GM21576 (cell line): ENCODE measurements around the gene LCN15.
"Not testable (repeated sequence)": the region's sequence is repeated elsewhere in the genome, so short reads cannot be mapped to it uniquely, and the experiment has no call there.

Experiments
- ATAC-seq: cut with Tn5 transposase; IDR thresholded peaks from one replicate; pipeline ENCODE4 v1.9.1; 2021; ENCODE audit warnings: mild to moderate bottlenecking, moderate library complexity; ENCODE audit not compliant: unreplicated experiment

LCN15 gene

DNA sequence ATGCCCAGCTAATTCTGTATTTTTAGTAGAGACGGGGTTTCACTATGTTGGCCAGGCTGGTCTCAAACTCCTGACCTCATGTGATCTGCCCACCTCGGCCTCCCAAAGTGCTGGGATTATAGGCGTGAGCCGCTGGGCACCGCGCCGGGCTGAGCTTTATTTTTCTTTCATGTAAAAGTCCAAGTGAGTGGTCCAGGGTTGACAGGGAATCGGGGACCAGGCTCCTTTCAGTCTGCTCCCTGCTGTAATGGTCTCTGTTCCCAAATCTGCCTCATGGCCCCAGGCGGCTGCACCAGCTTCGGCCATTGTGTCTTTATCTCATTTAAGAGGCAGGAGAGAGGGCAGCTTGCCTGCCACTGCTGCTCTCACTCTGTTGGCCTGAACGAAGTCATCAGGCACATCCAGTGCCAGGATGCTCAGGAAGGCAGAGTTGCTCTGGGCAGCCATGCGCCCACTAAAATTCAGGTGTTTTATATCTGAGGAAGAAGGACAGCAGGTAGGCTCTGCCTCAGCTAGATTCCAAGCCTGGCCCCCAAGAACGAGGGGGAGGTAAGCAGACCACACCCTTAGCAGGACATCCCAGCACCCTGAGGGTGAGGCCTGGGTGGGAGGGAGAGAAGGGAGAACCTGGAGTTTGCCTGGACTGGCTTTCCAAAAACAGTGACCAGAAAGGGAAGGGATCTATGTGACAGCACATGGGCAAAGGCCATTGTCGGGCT is 30.1 kb upstream of the LCN15 start:
- no peak for ATAC-seq

DNA sequence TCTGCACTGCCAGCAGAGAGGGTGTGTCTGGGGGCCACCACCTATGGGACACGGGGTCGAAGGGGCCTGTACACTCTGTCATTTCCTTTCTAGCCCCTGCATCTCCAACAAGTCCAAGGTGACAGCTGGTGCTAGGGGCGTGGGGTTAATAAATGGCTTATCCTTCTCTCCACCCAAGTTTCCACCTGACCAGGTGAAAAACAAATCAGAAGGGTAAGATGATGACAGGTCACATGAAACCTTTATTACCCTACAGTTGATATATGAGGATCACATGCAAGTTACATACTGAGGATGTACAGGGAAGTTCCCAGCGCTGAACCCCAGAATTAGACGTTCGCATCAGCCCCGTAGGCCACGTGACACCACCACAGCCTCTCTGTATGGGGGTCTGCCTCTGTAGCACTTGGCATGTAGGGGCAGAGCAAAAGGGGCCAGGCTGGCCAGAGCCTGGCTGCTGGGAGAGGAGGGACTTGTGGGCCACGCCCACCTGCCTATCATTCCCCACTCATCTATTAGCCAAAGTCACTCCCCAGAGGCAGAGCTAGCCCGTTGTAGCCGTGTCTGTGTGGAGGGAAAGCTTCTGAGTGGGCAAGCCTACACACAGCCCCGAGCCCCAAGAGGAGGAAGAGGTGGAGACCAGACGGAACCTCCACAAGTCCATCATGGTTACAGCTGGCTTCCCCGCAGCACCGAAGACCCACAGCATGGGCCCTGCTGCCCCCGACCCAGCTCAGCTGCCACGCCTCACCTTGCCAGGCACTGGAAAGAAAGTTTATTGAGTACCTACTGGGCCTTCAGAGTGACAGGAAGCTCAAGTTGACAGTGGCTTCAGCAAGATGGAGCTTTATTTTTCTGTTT is 29.0 kb upstream of the LCN15 start:
- no peak for ATAC-seq

DNA sequence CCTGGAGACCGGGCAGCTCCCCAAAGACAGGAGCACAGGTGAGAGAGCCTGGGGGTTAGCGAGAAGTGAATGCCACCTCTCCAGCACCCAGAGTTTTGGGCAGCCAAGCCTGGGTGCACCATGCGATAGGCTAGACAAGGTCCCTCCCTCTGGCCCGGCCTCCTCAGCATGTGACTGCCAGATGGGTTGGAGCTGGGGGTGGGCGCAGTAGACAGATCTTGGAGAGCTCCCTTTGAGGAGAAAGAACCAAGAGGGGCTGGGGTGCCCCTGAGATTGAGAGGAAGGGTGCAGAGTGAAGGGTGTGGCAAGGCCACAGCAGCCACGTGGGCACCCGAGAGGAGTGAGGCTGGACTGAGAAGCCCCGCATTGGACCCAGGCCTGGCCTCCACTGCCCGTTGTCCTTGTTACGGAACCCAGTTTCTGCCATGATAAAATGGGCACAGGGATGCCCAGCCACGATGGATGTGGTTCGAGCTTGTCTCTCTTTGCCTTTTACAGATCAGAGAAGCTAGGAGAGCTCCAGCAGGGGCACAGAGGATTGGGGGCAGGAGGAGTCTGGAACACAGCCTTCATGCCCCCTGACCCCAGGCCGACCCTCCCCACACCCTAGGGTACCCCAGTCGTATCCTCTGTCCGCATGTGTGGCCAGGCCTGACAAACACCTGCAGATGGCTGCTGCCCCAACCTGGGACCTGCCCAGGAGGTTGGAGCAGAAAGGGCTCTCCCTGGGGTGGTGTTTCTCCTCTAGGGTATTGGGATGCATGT is 28.2 kb upstream of the LCN15 start:
- ATAC-seq: no peak

DNA sequence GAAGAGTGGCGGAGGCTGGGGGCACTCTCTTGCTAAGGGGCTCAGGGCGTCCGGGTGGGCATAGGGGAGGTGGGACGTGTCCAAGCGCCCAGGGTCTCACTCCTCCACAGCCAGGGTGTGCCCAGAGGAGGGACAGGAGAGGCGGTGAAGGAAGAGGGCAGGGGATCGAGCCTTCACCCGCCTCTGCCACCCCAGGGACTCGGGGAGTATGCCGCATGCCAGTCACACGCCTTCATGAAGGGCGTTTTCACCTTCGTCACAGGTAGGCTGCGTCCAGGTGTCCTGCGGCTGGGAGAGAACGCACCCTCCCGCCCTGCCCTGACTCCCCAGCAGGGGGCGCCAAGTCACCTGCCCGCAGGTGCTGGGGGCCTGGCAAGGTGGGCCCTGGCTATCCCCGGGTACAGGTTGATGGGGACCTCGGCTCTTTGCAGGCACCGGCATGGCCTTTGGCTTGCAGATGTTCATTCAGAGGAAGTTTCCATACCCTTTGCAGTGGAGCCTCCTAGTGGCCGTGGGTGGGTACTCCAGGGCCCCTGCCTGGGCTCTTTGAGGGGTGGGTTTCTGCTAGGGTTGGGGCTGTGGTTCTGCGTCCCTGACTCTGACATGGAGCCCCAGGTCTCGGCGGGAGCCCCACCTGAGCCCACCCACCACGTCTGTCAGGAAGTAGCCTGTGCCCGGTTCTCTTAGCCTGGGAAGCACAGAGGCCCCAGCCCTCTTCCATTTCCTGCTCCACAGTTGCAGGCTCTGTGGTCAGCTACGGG is 27.4 kb upstream of the LCN15 start:
- ATAC-seq: peak; percentile 25

DNA sequence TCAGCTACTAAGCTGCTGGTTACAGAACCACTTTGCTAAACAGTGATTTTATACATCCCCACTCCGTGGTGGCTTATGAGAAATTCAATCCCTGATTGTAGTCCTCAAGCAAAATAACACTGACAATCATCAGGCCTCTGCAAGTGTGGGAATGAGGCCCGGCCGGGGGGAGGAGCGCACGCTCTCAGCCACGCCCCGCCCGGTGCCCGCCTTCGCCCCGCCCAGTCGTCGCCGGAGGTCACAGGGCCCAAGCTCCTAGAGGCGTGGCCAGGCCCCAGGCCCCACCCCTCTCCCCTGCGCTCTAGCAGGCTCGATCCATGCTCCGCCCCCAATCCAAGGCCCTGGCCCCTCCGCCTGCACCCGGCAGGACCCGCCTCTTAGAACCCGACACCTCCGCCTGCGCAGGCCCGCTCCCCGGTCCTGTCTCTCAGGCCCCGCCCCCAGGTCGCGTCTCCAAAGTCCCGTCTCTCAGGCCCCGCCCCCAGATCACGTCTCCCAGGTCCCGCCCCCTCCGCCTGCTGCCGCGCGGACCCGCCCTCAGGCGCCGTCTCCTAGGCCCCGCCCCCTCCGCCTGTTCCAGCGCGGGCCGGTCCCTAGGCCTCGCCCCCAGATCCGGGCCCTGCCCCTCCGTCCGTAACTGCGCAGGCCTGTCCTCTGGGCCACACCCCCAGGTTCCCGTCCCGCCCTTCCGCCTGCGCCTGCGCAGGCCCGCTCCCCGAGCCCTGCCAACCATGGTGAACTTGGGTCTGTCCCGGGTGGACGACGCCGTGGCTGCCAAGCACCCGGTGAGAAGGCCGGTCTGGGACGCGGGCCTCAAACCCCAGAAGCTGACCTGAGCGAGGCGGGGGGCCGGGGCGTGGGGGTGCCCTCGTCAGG is 26.6 kb upstream of the LCN15 start, which contains the start of gene TMEM141:
TSS of gene TMEM141 (plus strand) at position 705 of the 876 bp plus-strand sequence. CDS start at position 732, 27 bp downstream.
- ATAC-seq: peak; percentile 79

DNA sequence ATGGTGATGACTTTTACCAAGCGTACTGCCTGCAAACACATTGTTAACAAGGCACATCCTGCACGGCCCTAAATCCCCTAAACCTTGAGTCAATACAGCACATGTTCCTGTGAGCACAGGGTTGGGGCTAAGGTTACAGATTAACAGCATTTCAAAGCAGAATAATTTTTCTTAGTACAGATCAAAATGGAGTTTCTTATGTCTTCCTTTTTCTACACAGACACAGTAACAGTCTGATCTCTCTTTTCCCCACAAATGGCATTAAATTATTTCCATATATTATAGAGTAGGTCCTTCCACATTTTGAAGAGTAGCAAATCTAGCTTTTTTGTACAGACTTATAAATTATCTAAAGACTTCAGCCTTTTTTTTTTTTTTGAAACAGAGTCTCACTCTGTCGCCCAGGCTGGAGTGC is 25.2 kb upstream of the LCN15 start:
- ATAC-seq: no peak

DNA sequence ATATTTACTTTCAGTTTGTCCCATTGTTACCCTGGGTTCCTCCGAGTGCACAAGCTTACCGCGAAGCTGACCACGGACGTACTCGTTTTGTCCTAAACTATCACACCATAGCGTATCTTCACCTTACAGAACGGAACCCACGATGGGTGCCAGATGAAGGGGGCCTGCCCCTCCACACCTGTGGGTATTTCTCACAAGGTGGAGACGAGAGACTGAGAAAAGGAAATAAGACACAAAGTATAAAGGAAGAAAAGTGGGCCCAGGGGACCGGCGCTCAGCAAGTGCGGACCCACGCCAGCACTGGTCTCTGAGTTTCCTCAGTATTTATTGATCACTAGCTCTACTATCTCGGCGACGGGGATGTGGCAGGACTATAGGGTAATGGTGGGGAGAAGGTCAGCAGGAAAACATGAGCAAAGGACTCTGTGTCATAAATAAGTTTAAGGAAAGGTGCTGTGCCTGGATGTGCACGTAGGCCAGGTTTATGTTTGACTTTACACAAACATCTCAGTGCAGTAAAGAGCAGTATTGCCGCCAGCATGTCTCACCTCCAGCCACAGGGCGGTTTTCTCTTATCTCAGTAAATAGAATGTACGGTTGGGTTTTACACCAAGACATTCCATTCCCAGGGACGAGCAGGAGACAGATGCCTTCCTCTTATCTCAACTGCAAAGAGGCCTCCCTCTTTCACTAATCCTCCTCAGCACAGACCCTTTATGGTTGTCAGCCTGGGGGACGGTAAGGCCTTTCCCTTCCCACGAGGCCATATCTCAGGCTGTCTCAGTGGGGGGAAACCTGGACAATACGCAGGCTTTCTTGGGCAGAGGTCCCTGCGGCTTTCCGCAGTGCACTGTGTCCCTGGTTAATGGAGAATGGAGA is 24.6 kb upstream of the LCN15 start:
- not testable (repeated sequence) for ATAC-seq

DNA sequence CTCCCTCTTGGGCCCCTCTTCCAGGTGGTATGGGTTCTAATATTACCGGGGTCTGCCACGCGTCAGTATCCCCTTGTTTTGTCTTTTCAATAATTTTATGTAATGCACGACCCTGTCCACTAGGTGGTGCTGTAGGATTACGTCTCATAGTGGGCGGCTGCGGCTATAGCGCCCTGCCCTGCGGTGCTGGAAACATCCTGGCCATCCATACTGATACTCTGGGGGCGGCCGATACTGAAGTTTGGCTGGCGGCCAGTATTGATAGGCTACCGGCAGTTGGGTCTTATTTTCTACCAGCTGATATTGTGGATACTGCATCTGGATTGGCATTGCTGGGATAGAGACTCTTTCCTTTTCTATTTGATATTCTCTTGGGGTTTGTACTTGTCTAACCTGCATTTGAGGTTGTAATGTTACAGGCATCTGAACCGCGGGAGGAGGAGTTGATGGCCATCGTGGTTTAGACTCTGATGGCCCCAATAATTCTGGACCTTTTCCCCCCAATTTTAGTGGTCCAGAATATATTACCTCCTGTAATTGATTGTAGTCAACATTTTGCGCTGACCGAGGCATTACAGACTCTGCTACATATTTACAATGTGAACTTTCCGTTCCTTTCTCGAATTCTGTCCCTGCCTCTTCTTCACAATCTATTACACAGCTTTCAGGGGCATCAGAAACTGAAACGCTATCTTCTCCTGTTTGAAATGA is 23.5 kb upstream of the LCN15 start:
- ATAC-seq: no peak

DNA sequence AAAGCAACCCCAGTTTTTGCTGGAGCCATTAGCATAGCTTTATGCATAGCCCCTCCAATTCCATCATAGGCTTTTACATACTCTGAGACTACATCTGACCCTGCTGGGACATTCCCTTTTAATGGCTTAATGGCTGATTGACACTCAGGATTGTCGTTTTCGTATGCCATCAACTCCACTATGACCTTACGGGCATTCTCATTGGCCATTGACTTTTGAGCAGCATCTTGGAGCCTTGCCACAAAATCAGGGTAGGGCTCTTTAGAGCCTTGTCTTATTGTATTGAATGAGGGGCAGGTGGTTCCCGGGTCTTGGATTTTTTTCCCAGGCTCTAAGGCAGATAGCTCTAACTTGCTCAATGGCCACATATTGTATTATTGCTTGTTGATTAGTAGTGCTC is 22.7 kb upstream of the LCN15 start:
- not testable (repeated sequence) for ATAC-seq

DNA sequence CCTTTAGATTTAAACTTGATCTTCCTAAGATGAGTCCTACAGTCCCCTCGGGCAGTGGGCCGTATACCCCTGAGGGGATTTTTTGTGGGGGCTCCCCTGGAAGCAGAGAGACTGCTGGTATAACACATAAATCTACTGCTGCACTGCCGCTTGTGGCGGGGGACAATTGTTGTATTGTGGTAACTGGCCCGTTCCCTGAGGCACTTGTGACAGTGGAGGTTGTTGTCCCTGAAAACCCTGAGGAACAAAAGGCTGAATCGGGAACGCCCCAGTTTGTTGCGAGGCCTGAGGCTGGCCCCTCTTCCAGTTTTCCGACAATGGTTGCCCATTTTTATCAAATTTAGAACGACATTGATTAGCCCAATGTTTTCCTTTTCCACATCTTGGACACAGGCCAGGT is 22.1 kb upstream of the LCN15 start:
- no peak for ATAC-seq

DNA sequence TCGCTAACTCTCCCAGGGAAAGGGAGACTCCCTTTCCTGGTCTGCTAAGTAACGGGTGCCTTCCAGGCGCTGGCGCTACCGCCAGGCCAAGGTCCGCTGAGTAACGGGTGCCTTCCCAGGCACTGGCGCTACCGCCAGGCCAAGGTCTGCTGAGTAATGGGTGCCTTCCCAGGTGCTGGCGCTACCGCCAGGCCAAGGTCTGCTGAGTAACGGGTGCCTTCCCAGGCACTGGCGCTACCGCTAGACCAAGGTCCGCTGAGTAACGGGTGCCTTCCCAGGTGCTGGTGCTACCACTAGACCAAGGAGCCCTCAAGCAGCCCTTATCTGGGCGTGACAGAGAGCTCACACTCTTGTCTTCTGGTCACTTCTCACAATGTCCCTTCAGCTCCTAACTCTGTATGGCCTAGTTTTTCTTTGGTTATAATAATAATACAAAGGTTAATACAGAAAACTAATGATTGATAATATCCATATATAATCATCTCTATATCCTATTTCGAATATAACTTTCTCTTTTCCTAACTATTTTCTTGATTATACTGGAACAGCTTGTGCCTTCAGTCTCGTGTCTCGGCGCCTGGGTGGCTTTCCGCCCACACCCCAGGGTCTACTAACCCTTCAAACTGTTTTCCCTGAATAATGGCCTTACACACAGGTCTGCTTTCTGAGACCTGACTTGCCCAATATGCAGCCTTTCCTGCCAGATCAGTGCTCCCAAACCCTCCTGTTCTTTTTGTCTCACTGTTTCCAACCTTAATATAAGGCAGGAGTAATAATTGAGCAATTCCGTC is 21.4 kb upstream of the LCN15 start:
- ATAC-seq: not testable (repeated sequence)

DNA sequence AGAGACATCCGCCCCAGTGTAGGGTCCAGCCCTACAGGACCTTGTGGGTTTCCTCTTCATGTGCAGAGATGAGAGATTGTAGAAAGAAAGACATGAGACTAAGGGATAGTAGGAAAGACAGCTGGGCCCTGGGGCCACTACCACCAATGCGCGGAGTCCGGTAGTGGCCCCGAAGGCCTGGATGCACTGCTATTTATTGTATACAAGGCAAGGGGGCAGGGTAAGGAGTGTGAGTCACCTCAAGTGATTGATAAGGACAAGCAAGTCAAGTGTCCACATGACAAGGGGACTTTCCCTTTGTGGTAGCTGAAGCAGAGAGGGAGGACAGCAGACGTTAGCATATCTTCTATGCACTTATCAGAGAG is 20.7 kb upstream of the LCN15 start:
- no peak for ATAC-seq

DNA sequence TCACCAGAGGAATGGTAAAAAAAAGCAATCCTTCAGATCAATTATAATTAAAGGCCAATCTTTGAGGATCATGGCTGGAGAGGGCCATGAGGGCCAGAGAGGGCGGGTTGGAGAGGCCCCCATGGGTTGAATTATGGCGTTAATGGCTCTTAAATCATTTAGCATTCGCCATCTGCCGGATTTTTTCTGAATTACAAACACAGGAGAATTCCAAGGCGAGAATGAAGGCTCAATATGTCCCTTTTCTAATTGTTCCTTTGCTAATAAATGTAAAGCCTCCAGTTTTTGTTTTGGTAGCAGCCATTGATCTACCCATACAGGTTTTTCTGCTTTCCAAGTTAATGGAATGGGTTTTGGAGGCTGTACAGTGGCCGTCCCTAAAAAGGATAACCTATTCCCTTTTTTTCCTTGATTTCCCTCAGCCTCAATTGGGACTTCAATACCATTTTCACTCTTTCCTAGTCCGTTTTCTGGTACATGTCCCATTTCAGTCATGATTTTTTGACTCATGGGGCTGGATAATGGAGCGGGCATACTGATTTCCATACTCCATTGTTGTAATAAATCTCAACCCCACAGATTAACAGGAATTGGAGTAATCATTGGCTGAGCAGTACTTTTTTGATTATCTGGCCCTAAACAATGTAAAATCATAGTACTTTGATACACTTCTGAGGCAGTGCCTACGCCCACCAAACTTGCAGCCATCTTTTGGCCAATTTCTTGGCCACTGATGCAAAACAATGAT is 20.1 kb upstream of the LCN15 start:
- no peak for ATAC-seq

DNA sequence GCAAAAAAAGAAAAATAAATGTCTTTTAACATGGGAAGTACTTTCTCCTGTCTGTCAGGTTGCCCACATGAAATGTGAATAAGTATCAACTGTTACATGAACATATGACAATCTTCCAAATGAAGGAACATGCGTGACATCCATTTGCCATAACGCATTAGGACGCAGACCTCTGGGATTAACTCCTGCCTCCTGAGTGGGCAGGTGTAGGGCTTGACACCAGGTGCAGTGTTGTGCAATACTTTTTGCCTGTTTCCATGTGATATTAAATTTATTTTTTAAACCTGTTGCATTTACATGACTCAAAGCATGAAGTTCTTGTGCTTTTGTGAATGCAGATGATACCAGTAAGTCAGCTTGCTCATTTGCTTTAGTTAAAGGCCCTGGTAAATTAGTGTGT is 18.1 kb upstream of the LCN15 start:
- ATAC-seq: no peak

DNA sequence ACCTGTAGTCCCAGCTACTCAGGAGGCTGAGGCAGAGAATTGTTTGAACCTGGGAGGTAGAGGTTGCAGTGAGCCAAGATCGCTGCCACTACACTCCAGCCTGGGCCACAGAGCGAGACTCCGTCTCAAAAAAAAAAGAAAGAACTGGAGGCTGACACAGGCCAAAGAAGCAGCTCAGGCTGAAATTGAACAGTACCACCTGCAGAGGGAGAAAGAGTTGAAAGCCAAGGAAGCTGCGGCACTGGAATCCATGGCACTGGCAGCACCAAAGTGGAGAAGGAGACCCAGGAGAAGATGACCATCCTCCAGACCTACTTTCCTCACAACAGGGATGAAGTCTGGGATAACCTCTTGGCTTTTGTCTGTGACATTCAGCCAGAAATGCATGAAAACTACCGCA is 15.5 kb upstream of the LCN15 start:
- no peak for ATAC-seq

DNA sequence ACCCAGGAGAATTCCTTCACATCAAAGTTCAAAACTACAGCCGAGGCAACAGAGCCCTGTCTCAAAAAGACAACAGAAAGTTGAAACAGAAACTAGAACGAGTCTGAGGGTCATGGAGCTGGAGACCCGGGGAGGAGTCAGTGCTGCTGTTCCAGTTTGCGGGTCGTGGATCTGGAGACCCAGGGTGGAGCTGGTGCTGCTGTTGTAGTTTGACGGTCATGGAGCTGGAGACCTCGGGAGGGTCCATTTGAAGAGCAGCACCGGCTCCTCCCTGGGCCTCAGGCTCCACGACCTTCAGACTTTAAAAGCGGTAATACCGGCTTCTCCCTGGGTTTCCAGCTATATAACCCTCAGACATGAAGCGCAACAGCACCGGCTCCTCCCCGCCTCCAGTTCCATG is 13.0 kb upstream of the LCN15 start:
- ATAC-seq: no peak

DNA sequence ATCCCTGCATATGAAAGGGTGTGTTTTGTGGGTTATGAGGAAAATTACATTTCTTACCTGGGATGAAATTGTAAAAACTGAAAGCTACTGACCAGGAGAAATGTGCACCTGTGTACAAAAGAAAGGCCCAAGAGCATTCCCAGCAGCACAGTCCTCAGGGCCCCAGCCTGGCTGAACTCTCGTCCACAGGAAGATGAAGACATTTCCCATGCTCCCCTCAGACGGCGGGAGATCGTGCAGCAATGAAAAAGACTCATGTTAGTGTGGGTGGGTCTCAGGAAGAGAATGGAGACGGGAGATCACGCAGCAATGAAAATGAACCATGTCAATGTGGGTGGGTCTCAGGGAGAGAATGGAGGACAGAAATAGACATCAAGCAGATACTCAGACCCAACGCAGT is 12.6 kb upstream of the LCN15 start:
- ATAC-seq: no peak
